GM19395 (cell line): Measurements from ENCODE around the gene LONRF3.
"Not testable (repeated sequence)": the region's sequence is repeated elsewhere in the genome, so short reads cannot be mapped to it uniquely, and the experiment has no call there.

Source experiments
- ATAC-seq: cut with Tn5 transposase; IDR thresholded peaks from one replicate; pipeline ENCODE4 v1.9.1; 2021; ENCODE audit warnings: mild to moderate bottlenecking, moderate library complexity; ENCODE audit not compliant: unreplicated experiment

The LONRF3 gene

DNA sequence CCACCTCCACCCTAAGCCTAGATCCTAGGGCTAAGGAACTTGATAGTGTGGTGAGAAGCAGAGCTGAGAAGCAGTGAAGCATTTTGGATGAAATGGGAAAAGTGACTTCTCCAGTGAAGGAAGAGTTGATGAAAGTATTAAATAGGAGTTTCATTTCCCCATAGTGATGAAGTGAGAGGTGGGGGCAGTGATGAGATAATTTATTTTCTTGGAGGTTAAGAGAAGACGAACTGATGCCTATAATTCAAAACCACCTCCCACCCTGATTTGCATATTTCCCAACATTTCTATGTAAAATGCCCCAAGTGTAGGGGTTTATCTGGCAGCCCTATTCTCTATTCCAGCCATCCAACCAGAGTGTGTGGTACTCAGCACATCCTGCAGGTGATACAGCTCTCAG, 6.3 kb downstream of the LONRF3 start:
- ATAC-seq: no peak

DNA sequence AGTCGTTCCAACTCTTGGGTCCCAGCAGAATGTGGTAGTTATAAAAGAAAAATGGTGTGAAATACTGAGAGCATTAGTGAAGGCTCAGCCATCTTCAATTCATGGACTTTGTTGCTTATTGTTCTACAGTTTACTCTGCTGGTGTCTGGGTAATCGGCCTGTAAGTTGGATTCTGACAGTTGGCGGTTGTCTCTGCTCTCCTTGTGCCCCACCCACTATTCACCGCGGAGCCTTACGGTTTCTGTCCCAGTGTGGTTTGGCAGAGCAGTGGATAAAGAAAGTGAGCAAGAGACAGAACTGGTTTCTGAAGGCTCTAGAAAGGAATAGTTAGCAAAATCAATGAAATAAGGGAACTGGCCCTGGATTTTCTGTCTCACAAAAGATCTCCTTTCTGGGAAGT, 9.1 kb downstream of the LONRF3 start:
- ATAC-seq: no peak

DNA sequence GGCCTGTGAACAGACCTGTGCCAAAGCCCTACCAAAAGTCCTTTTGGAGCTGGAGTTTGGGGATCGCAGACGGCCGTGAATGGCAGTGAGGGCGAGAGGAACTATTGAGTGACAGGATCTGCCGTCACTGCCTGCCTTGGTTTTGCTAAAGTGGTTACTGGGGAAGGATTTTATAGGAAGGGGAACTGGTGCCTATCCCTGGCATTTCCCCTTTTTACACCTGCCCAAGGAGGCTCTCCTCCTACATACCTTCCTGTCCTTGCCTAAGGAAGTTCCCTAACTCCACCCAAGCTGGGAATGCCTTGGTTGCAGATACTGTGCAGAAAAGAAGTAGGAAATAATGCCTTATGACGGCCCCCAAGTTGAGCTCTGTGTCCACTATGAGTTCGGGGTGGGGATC, 14.5 kb downstream of the LONRF3 start:
- no peak for ATAC-seq

DNA sequence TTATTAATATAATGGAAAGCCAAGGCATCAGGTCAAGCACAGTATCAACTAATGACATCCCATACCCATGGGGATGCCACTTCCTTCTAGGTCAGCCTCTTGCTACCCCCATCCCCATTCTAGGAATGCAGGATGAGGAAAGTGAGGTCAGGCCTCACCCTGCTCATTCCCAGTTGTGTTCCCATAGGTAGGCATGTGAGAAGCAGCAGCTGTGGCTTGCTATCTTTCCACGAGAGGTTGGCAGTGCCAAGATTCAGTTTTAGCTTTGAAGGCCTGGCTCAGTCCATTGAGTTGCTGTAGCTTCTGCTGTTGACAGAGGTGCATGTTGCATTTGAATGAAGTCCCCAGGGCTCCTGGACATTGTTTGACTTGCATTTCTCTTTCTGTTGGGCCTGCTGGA, 15.5 kb downstream of the LONRF3 start:
- ATAC-seq: no peak

DNA sequence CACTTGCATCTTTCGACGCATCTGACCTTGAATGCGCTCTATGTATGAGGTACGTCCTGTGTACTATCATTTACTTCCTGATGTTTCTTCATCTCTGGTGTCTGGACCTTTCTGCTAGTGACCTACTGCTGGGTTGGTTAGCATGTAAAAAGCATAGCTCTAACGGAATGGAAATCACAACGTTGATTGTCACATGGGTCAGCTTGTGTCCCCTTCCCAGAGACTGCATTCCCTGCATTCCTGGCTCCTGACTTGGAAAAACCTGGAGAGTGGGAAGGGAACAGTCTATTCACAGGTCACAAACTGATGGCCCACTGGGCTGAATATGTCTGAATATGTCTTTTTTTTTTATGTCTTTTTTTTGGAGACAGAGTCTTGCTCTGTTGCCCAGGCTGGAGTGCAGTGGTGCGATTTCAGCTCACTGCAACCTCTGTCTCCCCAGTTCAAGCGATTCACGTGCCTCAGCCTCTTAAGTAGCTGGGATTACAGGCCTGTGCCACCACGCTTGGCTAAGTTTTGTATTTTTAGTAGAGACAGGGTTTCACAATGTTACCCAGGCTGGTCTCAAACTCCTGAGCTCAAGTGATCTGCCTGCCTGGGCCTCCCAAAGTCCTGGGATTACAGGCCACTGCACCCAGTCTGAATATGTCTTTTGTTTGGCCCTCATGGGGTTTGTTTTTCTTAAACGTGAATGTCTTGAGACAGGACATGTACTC, 16.3 kb downstream of the LONRF3 start:
- no peak for ATAC-seq

DNA sequence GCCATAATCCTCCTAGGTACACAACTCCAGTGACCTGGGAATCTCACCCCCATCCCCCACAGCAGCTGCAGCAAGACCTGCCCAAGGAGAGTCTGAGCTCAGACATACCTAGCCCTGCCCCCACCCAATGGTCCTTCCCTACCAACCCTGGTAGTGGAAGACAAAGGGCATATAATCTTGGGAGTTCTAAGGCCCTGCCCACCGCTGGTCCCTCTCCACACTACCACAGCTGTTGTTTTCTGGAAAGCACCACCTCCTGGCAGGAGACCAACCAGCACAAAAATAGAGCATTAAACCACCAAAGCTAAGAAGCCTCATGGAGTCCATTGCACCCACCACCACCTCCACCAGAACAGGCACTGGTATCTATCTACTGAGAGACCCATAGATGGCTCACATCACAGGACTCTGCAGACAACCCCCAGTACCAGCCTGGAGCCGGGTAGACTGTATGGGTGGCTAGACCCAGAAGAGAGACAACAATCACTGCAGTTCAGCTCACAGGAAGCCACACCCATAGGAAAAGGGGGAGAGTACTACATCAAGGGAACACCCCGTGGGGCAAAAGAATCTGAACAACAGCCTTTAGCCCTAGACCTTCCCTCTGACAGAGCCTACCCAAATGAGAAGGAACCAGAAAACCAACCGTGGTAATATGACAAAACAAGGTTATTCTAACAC, 18.2 kb downstream of the LONRF3 start:
- not testable (repeated sequence) for ATAC-seq

DNA sequence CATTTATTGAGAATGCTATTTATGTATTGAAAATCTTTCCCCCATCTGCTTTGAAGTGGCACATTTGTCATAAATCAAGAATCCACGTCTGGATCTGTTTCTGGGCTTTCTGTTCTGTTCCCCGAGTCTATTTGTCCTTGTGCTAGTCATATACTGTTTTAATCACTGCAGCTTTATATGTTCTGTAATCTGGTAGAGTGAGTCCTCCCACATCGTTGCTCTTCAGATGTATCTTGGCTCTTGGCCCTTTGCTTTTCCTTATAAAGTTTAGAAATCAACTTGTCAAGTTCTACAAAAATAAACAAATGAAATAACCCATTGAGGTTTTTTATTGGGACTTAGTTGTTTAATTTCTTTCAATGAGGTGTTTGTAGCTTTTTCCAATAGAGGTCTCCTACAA, 29.0 kb downstream of the LONRF3 start:
- no peak for ATAC-seq

DNA sequence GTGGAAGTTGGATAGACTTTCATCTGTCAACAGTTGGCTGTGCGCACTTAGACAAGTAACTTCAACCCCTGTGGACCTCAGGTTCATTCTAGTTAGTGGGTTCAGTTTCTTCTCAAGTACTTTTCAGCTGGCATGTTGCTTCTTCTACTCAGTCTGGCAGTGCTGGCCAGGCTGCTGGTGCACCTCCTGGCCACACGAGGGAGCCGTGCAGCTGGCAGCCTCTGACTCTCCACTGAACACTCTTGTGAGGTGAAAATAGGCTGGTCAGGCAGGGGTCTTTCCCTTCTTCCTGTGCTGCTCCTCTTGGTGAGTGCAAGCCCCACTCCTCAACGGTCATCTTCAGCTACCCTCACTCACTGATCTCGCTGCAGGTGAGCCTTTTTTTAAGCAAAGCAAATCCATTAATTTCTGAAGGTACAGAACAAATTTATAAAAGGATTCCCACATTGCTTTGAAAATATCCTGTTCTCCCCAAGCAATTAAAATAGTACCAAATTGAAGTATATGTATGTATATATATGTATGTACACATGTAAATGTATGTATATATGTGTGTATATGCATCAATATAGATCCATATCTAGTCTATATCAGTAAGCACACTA, 30.6 kb downstream of the LONRF3 start:
- peak; percentile 94 for ATAC-seq

DNA sequence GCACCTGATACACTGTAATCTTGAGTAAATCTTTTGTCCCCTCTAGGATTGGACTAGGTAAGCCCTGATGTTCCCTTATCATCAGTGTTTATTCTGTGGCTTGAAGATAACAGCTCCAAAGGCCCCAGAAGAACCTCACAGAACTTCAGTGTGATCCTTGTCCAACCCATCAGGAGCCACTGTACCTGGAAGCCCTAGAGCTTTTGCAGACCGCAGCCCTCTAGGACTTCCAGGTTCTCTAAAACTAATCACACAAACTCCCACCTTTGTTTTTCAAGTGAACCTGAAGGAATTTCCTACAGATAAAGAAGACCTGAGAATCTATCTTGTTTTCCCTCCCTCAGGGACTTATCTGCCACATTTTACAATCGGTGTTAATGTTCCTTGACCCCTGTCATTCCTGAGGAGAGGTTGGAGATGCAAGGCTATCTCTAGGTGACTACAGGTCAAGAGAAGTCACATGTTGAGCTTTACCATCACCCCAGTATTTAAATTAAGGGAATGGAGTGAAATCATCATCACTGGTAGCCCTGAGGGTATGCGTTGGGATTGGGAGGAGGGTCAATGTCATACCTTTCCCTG, 32.9 kb downstream of the LONRF3 start:
- no peak for ATAC-seq

DNA sequence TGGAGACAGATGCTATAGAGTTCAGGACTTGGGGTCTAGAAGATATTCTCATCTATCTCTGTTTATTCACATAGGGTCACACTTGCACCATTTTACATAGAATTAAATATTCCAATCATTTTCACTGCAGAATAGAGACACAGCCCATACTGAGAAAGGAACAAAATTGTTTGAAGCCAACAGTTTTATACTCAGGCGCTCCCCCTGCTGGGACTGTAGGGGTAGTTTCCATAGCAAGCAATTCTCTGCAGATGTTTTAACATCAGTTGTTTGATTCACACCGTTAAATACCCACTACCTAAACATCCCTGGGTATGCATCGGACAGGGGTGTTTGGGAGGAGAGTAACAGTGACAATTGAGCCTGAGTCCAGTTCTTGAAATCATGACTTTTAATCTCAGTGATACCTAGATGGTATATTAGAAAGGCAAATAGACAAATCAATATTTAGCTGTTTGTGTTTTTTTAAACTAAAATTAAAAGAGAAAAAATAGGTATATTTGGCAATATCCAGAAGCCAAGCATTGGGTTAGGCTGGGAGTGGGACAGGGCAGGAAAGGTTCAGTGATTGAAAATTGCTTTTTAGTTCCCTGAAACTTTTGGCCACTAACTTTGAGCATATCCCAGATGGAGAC, 33.8 kb downstream of the LONRF3 start:
- no peak for ATAC-seq

DNA sequence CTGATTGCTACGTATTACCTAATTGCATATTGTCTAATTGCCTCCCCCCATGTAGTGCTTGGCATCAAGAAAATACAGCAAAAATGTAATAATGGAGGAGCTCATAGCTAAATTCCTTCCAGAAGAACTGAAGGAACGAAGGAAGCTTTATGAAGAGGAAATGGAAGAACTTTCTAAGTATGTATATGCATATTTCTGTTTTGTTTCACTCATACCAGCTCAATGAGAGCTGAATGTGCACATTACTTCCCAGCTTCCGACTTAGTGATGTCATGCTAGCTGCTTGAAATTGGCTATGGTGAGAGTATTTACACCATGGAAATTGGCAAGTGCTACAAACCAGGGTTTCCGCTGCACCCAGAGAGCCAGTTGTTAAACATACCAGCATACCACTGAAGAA, 34.7 kb downstream of the LONRF3 start:
- no peak for ATAC-seq

DNA sequence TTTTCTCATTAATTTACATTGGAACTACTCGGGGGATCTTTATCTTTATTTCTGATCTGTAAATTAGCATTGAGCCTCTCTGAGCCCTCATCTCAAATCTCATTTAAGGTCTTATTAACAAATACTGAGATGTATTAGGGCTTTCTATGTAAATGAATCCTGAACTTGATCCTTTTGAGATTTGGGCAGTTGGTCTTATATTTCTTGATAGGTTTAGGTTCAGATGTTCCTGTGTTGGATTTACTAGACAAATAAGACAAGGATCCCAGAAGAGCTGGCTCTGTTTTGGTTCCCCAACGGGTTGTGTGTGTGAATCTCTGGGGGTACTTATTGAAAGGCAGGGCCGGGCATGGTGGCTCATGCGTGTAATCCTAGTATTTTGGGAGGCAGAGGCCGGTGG, 36.1 kb downstream of the LONRF3 start:
- no peak for ATAC-seq

DNA sequence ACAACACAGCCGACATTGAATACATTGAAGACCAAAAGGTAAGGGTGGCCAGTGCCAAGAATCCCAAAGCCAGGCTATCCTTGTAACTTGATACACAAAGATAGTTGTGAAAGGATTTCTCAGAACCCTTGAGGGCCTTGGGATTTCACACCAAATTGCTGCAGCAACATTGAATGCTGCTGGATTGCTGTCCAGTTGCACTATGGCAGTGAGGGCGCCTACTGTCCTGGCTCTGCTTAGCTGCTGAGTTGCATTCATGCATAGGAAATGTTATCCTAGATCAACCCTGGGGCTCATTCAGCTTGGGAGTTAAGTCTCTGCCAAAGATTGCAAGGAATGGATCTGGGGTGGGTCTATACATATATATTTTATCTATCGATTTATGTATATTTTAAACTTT, 38.7 kb downstream of the LONRF3 start:
- no peak for ATAC-seq

DNA sequence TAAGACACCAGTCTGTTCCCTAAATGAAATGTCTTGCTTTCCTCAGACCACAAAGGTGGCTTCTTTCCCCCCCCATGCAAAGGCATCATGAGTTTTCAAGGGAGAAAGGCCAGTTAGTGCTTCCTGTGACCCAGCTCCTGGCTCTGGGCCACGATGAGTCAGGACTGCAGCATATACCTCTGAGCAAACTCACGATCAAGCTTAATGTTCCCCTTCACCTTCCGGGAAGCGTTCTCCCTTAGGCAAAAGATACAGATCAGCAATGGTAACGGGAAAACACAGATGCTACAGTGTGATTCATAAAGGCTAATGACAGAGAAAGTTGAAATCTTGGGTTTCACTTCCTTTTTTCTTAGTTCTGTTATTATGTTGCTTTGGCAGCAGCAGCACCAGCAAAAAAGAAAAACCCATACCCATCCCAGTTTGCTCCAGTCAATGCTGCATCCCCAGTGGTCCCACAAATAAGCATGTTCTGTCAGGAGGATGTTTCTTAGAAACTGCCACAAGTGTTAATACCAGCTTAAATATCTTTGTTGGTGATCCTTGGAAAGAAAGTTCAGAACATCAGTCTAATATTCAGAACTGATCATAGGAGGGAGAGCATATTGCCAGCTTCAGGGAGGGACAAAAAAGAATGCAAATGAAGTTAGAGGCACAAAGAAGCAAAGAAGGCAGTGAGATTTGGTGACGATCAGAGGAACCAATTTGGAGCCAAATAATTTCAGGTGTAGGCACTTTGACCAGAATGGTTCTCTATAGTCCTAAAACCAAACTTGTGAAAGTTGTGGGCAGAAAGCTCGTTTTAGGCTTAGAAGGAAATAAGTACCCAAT, 41.2 kb downstream of the LONRF3 start:
- ATAC-seq: peak; percentile 98

DNA sequence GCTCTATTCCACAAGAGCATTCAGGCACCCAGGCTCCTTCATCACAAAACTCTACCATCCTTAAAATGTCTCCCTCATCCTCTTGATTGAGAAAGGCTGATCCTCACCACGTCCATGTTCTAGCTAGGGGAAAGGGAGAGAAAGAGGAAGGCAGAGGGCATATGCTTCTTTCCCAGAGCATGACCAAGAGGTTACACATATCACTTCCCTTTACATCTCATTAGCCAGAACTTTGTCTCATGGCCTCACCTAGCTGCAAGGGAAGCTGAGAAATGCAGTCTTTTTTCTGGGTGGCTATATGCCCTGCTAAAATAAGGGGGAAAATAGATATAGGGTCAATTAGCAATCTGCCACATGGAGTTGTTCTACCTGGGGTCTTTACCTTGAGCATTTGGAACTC, 42.7 kb downstream of the LONRF3 start:
- ATAC-seq: no peak

DNA sequence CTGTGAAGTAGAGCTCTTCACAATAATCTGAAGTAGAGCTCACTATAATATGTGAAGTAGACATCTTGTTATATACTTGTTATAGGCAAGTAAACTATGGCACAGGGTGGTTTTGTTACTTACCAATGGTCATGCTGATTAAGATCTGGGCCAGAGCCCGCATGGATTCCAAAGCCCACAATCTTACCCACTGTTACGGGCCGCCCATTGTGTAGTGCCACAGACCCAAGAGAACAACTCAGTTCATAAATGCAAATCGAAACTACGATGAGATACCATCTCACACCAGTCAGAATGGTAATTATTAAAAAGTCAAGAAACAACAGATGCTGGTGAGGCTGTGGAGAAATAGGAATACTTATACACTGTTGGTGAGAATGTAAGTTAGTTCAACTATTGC, 51.5 kb downstream of the LONRF3 start:
- no peak for ATAC-seq

DNA sequence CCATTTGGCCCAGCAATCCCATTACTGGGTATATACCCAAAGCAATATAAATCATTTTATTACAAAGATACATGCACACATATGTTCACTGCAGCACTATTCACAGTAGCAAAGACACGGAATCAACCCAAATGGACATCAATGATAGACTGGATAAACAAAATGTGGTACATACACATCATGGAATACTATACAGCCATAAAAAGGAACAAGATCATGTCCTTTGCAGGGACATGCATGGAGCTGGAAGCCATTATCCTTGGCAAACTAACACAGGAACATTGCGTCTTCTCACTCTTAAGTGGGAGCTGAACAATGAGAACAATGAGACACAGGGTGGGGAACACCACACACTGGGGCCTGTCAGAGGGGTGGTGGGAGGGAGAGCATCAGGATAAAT, 51.9 kb downstream of the LONRF3 start:
- not testable (repeated sequence) for ATAC-seq

DNA sequence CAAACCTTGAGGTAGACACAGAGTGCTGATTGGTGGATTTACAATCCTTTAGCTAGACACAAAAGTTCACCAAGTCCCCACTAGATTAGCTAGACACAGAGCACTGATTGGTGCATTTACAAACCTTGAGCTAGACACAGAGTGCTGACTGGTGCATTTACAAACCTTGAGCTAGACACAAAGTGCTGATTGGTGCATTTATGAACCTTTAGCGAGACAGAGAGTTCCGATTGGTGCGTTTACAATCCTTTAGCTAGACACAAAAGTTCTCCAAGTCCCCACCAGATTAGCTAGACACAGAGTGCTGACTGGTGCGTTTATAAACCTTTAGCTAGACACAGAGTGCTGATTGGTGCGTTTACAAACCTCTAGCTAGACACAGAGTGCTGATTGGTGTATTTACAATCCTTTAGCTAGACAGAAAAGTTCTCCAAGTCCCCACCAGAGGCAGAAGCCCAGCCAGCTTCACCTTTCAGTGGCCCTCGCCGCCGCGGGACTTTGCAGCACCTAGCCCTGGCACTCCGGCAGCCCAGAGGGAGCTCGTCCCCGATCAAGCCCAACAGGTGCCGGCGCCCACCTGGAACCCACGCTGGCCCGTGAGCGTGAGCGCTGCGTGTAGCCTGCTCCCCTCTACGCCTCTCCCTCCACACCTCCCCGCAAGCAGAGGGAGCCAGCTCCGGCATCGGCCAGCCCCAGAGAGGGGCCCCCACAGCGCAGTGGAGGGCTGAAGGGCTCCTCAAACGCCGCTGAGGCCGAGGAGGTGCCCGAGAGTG, 53.7 kb downstream of the LONRF3 start:
- not testable (repeated sequence) for ATAC-seq

DNA sequence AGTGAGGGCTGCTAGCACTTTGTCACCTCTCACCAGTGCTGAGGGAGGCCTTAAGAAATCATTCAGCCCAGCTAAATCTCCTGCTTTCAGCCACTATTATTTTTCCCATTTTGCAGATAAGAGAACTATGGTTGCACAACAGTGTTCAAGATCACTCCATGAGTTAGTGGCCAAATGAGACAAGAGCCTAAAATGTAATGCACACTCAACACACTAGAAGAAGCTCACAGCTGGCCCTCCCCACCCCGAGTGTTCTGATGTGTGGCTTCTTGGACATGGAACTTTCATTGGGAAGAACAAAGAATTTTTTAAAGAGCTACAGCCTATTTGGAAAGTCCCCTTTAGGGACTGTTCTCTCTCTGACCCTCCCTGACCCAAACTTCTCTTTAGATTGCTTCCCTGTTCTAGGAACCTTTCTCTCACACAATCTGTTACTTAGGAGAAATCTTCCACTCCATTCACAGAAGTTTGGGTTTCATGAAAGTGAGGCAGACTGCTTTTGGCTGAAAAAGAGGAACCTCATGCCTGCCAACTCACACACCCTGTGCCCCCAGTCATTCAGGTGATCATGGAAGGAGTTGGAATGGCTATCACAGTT, 54.4 kb downstream of the LONRF3 start:
- ATAC-seq: no peak
